ENCODE data around the gene SLC25A47.
"Not testable (repeated sequence)": the region's sequence is repeated elsewhere in the genome, so short reads cannot be mapped to it uniquely, and the experiment has no call there.

SLC25A47 gene

DNA sequence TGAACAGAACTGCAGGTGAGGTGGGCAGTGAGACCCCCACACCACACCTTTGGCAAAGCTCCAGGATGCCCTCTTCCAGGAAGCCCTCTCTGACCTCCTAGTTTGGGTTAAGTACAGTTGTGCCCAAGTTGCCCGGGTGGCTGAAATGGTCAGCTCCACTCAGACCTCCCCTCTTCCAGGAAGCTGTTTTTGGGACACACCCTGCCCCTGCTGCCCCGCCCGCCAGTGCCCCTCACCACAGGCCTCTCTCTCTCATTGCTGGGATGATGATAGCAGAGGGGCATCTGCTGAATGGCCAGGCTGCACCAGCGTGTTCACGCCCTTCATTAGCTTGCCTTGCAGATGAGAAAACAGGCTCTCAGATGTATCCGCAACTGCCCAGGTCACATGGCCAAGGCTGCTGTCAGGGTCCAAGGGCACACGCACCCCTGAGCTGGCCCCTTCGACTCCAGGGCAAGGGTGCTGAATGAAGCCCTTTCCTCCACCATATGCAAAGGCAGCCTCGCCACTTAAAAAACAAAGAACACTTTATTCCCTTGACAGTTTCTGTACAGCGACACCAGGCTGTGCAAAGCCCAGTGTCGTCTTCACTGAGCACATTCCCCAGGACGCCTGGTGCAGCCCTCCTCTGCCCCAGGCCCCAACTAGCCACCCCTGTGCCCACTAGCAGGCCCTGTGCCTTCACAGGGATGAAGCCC, 32.4 kb upstream of the SLC25A47 start:
- peak; percentile 5 for DNase-seq

DNA sequence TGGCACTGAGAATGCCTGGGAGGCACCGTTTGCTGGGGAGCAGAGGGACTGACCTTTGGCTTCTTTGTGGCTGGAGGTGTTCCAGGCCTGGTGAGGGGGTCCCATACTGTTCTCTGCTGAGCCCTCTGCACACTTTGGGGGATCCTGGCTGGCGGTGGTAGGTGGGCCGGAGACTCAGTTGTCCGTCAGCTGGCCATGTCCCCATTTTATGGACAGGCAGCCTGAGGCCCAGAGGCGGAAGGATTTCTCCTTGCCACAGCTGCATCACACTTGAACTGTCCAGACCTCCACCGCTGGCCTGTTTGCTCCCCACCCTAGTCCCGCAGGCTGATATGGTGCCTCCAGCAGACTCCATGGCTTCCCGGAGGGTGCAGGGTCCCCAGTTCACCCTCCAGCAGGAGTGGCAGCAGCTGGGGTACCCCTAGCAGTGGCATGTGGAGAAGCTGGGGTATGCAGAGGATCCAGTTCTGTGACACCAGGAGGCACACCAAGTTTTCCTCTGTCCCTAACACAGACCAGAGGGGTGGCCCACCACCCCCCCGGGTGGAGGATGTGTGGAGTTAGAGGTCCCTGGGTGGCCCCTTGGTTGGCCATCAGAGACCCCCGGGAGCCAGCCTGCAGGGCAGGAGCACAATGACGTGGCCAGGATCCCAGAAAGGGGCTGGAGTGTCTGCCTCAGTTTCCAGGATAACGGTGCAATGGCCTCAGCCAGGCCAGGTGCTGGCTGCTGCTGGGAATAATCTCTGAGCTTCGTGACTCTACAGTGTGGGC, 31.6 kb upstream of the SLC25A47 start:
- DNase-seq: peak; percentile 14

DNA sequence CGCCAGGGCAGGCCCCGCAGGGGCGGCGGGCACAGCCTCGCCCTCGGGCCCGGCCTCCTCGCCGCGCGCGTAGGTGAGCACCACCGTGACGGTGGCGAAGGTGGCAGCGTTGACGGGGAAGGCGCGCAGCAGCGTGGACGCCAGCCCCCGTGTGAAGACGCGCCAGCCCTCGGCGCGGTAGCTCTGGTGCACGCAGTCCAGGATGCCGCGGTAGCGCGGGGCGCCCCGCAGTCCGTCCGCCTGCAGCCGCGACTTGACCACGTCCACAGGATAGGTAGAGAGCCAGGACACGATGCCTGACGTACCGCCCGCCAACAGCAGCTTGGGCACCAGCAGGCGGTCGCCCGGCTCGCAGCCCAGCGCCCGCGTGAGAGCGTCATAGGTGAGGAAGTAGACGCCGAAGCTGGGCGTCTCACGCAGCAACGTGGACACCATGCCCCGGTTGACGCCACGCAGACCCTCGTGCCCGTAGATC, 30.8 kb upstream of the SLC25A47 start:
- peak; percentile 6 for DNase-seq

DNA sequence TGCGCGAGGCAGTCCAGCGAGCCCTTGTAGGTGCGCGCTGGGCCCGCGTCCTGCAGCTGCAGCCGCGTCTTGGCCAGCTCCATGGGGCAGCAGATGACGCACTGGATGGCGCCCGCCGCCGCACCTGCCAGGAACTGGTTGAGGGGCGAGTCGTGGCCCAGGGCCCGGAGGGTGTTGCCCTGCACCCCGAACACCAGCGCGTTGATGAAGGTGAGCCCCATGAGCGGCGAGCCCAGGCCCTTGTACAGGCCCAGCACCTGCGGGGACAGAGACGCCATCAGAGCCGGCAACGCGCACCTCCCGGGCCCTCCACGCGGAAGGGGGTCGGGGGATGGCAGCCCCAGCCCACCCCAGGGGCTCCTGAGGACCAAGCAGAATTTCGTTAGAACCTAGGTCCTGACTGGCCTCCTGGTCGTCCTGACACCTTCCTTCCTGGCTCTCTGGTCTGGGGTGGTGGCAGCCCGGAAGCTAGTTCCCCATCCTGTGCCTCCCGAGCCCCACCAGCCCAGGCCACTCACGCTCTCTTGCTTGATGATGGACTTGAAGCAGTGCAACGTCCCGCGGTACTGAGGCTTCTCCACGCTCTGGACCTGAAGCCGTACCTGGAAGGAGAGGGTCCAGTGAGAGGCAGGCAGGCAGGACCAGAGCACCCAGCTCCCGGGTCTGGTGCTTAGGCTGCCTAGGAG, 30.2 kb upstream of the SLC25A47 start:
- peak; percentile 9 for DNase-seq

DNA sequence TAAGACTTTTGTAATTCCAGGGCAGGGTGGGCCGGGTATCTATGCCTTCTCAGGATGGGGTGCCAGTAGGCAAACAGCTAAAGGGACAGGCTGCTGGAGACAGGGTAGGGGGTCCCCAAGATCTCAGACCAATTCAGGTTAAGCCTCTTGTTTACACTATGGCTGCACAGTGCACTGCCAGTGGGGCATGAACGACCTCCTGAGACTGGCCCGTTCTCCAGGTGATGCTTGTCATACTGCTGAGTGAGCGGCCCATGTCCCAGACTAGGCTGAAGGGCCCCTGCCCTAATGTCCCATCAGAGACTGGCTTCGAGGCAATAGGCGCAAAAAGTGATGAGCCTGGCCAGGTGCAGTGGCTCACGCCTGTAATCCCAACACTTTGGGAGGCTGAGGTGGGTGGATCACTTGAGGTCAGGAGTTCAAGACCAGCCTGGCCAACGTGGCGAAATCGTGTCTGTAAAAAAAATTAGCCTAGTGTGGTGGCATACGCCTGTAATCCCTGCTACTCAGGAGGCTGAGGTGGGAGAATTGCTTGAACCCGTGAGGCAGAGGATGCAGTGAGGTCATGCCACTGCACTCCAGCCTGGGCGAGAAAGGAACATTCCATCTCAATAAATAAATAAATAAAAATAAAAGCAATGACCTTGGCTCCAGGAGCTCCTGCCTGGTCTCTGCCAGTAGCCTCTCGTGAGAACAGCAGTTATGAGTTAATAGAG, 29.5 kb upstream of the SLC25A47 start:
- DNase-seq: peak; percentile 8

DNA sequence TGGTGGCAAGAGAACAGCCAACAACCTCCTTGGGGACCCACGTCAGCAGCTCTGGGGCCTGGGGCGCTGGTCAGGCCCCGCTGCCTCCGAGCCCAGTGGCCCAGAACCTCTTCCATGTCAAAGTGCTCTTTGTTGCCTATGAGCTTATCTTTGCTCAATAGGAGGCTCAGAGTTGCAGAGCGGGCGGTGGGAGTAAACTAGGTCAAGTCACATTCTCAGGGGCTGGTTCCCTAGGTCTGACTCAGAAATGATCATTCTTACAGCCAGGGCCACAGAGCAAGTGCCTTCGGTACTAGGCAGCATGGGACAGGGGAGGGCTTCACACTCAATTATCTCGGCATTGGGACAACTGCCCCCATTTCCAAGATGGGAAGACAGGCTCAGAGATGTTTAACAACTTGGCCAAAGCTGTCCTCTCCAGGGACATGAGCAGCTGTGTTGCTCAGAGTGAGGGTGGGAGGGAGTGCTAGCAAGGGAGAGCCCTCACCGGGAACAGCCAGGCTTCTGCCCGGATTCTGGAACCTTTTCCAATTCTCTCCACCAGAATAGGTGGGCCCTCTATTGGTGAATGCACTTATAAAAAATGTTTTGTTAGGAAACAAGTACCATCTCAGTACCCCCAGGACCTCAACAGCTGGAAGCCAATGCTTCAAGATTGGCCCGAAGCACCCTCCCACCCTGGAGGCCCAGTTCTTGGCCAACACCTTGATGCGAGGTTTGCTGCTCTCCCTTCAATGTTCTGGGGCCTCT, 28.8 kb upstream of the SLC25A47 start:
- peak; percentile 2 for DNase-seq

DNA sequence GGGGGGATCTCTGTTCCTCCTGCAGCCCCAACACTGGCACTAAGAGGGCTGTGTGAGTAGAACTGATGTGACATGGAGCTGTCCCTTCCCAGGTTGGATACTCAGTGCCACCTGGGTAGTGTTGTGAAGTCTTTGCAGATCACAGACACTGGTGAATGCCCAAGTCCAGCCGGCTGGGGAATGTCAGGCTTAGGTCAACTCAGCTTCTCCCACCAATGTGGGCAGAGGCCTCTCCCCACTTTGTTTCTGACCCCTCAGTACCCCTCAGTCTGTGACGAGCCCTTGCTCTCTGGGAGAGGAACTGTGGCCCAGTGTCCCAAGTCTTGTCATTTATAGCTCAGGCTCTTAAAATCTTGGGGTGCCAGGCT, 28.2 kb upstream of the SLC25A47 start:
- DNase-seq: no peak

DNA sequence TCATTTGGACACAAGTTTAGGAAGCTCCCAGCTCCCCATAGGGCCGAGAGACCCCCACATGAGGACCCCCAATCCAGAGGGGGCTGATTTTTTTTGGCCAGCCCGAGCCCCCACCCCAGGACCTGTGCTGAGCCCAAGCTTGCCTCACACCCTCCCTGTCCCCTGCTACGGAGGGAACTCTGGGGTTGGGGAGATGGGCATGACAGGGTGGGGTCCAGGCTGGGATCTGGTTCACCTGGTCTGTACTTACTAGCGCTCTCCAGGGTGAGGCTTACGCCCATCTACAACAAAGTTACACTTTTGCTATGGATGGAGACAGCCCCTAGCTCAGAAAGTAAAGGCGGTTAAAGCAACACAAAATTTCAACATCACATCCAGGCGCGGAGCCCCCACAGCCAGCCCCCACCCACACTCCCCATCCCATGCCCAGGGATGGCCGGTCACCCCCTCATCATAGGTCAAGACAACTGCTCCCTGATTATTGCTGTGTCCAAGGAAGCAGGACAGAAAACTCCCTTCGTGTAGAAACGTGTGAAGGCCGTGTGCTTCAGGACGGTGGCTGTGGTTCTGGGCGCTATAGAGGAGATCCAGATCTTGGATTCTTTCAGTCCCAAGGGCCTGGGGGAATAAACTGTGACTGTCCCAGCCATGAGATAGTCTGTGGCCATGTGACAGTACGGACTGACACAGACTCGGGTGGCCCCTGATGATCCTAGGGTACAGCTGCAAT, 27.6 kb upstream of the SLC25A47 start:
- no peak for DNase-seq

DNA sequence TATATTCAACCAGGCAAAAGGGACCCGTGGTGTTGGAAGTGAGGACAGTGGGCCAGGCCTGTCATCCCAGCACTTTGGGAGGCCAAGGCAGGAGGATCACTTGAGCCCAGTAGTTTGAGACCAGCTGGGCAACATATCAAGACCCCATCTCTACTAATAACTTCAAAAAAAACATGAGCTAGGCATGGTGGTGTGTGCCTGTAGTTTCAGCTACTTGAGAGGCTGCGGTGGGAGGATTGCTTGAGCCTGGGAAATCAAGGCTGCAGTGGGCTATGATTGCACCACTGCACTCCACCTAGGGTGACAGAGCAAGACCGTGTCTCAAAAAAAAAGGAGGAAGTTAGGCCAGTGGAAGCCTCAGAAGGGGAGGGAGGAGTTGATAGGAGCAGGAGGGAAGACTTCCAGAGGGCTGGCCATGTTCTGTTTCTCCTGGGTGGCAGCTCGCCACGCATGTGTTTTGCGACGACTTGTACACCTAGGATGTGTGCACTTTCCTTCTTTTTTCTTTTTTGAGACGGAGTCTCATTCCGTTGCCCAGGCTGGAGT, 27.0 kb upstream of the SLC25A47 start:
- DNase-seq: no peak

DNA sequence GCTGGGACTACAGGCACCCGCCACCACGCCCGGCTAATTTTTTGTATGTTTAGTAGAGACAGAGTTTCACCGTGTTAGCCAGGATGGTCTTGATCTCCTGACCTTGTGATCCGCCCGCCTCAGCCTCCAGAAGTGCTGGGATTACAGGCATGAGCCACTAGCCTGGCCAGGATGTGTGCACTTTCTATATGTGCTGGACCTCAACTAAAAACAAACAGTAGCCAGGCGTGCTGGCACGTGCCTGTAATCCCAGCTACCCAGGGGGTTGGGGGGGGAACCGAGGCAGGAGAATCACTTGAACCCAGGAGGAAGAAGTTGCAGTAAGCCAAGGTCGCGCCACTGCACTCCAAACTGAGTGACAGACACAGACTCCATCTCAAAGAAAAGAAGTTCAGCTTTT, 26.4 kb upstream of the SLC25A47 start:
- DNase-seq: not testable (repeated sequence)

DNA sequence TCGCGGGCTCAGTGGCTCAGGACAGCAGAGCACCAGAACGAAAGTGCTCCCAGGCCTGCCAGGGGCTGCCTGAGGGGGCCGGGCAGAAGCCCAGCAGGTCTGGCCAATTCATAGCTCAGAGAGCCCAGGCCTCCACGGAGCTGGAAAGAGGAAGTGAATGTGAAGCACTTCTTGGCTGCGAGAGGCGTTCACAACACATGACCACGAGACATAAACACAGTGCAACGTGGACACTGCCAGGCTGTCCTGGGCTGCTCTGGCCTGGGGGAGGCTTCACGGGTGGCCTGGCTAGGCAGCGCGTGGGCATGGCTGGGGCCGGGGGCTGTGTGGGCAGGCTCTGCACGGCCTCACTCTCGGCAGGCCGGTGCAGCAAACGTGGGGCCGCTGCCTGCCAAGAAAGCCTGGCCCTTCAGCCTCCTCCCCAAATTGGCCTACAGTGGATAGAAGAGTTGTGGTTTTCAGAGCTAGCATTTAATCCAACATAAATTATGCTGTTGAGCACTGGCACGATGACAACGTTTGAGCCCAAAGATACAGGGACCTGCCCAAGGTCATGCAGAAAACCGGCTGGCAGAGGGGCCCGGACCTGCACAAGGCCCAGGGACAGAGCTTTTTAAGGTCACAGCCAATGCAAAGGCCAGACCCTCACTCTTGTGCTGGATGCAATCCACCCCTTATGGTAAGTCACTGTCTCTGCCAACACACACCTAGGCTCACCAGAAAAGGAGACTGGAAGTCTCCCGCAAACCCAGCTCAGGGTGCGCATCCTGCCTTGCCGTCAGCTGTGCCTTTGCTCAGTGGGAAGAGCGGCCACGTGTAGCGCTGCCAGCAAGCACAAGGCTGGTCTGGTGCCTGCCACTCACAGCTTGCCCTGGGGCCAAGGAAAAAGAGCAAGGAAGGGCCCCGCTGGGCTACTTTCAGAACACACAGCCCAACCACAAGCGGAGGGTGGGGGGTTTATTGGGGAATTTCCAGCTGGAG, 25.5 kb upstream of the SLC25A47 start:
- DNase-seq: no peak

DNA sequence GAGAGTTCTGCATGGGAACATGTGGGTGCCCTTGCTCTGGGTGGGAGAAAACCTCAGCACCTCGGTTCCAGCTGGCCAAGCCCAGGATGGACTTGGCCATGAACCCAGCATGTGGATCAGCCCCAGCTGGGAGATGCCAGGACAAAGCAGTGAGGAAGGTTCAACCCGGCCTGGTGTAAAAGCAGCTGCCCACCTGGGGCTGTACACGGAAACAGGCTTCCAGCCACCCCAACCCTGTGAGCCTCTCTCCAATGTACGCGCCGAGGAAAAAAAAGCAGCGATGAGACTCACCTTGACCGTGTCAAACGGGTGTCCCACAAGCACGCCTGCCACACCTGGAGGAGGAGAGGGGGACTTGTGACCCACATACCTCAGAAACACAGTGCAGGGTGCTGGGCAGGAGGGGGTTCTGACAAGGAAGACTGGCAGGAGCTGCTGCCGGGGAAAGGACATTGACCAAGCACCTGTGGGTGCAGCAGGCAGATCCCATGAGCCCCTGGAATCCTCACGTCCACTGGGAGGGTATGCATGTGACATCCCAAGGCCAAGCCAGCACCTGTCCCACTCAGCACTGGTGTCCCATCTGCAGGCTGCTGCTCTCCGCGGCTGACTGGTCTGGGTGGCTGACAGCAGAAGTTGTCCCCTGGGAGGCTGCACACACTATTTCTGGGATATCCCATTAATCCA, 24.4 kb upstream of the SLC25A47 start:
- DNase-seq: no peak

DNA sequence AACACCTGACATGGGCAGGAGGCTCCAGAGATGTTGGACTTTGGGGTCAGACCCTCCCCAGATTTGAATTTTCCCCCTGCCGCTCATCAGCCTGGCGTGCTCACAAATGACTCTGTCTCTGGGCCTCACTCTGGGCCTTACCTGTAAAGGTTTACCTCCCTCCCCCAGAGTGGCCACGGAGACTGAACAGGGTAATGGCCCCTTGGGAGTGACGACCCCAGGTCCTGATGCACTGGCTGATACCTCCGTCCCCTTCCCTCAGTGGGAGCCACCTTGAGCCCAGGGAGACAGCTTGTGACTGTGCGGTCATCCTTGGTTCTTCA, 23.9 kb upstream of the SLC25A47 start:
- no peak for DNase-seq

DNA sequence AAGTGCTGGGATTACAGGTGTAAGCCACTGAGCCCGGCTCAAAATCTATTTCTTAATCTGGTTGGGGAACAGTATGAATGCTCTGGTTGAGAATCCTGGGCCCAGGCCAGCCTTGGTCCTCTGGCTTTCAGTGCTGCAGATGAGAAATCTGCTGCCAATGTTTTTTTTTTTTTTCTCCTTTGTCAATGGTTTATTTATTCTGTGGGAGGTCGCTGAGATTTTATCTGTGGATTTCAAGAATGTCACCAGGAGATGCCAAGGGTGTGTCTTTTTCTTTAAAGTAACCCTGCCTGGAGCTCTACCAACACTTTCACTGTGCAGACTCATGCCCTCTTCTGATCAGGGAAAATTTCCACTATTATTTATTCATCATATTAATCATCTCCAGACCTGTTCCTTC, 20.5 kb upstream of the SLC25A47 start:
- DNase-seq: no peak

DNA sequence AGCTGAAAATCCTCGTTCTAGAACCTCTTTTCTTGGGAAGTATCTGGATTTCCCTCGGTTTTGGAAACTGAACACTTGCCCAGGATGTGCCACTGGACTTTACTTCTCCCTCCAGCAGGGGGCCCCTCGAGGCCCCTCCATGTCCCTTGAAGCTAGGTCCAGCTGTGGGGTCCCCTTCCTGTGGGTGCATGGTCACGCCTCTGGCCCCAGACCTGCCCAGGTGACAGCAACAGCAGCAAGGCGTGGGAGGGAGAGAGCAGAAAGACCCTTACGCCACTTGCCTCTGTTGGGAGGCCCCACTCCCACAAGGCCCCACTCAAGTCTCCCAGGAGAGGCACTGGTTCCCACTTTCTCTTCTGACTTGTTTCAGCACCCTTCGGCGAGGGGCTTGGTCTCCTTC, 20.0 kb upstream of the SLC25A47 start:
- DNase-seq: no peak

DNA sequence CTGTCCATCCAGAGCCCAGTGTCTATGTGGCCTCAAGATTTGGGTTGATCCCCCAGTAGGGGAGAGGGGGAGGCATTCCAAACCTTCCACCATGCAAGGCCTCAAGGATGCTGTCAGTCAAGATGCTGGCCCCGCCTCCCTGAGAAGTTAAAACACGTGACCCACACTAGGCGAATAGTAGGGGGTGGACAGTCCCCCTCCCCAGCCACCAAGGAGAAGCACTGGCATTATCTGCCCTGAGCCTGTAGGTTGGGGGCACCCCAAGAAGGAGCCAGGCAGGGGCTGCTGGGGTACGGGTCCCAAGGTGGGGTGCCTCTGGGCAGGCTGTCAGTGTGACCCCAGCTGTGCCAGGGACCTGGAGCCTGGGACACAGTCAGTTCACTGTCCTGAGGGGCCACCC, 19.2 kb upstream of the SLC25A47 start:
- DNase-seq: no peak

DNA sequence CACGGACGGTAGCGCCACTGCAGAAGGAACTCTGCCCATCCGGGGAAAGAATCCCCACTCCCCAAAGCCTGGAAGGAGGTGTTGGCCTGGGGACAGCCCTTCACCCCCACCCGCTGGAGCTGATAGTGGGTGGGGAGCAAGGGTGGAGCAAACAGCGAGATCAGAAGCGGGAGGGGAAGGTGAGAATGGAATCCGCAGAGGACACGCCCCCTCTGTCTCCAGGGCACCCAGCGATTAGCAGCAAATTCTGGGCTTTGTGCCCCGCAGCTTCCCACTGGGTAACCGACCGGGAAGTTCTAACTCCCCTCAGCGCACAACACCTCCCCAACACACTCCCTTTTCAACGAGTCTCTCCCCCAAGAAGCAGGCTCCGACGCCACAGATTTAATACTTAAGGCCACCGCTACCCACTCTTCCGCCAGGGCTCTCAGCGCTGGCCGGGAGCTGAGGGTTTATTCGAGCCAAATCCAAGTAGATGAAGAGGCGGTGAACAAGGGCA, 18.3 kb upstream of the SLC25A47 start:
- DNase-seq: peak; percentile 49

DNA sequence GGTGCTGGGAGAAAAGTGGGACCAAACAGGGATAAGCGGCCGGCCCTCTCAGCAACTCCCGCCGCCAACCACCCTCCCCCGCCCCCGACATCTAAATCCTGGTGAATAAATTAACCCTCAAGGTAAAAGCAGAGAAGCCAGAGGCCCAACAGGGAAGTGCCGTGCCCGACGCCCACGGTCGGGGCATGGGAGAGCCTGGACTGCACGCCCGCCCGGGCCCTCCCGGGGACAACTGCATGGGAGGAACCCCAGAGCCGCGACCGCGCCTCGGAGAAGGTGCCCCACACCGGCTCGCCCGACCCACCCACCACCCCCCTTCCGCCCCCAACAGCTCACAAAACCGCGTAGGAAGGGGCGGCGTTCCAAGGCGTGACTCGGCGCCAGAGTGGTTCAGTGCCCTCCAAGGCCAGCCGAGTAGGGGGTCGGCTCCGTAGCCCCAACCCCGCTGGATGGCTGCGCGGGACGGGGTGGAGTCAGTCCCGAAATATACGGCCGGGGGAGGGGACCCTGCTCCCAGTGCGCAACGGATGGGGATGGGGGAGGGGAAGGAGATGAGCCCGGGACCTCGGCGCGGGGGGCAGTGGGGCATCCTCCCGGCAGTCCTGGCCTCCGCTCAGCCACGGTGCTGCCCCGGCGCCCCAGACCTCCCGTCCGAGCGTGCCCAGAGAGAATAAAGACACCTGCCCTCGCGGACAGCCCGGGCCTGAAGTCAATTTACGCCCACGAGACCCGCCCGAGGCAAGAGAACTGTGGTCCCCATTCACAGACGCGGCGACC, 17.6 kb upstream of the SLC25A47 start:
- DNase-seq: peak; percentile 66

Data from activated T-cell treated with anti-CD3 and anti-CD28 coated beads, Interleukin-2, amount 50 U/mL, for 1 hour (primary cell).